HEK293T (cell line): ENCODE data around the gene TFDP1.

Experiments used
- BHLHE40 ChIP-seq: fragments of 450-650 bp; IDR thresholded peaks from 2 replicates; pipeline ENCODE4 v1.6.1; 2016; ENCODE audit warnings: mild to moderate bottlenecking, moderate library complexity, borderline replicate concordance
- CTBP1 ChIP-seq: fragments of 450-650 bp; IDR thresholded peaks from 2 replicates; pipeline ENCODE4 v1.6.1; 2016; ENCODE audit warnings: borderline replicate concordance
- ELF4 ChIP-seq: fragments of 450-650 bp; IDR thresholded peaks from 2 replicates; pipeline ENCODE4 v1.6.1; 2017; ENCODE audit warnings: antibody characterized with exemption
- FOXA1 ChIP-seq: fragments of 450-650 bp; IDR thresholded peaks from 2 replicates; pipeline ENCODE4 v1.6.1; 2016; ENCODE audit warnings: mild to moderate bottlenecking
- FOXK2 ChIP-seq: fragments of 450-650 bp; IDR thresholded peaks from 2 replicates; pipeline ENCODE4 v1.6.1; 2016; ENCODE audit warnings: mild to moderate bottlenecking
- FOXM1 ChIP-seq: fragments of 450-650 bp; IDR thresholded peaks from 2 replicates; pipeline ENCODE4 v1.6.1; 2017; ENCODE audit warnings: mild to moderate bottlenecking, borderline replicate concordance
- HDGF ChIP-seq: fragments of 450-650 bp; IDR thresholded peaks from 2 replicates; pipeline ENCODE4 v1.6.1; 2017; ENCODE audit warnings: antibody characterized with exemption, borderline replicate concordance
- L3MBTL2 ChIP-seq: fragments of 450-650 bp; conservative IDR thresholded peaks from 2 replicates; pipeline ENCODE4 v1.6.1; 2016; ENCODE audit warnings: mild to moderate bottlenecking
- LEF1 ChIP-seq: fragments of 450-650 bp; IDR thresholded peaks from 2 replicates; pipeline ENCODE4 v1.6.1; 2017; ENCODE audit warnings: mild to moderate bottlenecking, borderline replicate concordance
- SUZ12 ChIP-seq: fragments of 450-650 bp; IDR thresholded peaks from 2 replicates; pipeline ENCODE4 v1.6.1; 2016; ENCODE audit warnings: mild to moderate bottlenecking

DNA sequence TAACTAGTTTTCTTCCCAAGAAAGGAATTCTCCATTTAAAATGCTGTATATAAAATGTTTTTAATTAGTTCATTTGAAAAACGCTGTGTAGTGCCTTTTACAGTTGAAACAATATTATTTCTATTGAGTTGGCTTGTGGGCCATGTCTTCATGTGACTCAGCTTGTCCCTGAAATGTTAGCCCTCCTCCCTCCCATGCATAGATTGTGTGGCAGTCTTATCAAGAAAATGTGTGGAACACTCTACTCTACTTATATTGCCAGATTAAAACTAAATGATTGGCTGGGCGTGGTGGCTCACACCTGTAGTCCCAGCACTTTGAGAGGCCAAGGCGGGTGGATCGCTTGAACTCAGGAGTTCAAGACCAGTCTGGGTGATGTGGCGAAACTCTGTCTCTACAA lies 33.4 kb downstream of the TFDP1 start:
- TF ChIP-seq LEF1 (no peak), CTBP1 (no peak), FOXK2 (no peak), L3MBTL2 (no peak), ELF4 (no peak), BHLHE40 (no peak), FOXA1 (no peak), FOXM1 (no peak), HDGF (no peak), SUZ12 (no peak)
